Medulla oblongata (tissue), 1 donor: ENCODE data around the gene ARHGAP26.
"Not testable (repeated sequence)": the region's sequence is repeated elsewhere in the genome, so short reads cannot be mapped to it uniquely, and the experiment has no call there.

Experiments
- DNase-seq: peaks from one replicate; pipeline ENCODE4 v3.0.0-alpha.2; 2015; ENCODE audit errors: extremely low spot score

Gene ARHGAP26

DNA sequence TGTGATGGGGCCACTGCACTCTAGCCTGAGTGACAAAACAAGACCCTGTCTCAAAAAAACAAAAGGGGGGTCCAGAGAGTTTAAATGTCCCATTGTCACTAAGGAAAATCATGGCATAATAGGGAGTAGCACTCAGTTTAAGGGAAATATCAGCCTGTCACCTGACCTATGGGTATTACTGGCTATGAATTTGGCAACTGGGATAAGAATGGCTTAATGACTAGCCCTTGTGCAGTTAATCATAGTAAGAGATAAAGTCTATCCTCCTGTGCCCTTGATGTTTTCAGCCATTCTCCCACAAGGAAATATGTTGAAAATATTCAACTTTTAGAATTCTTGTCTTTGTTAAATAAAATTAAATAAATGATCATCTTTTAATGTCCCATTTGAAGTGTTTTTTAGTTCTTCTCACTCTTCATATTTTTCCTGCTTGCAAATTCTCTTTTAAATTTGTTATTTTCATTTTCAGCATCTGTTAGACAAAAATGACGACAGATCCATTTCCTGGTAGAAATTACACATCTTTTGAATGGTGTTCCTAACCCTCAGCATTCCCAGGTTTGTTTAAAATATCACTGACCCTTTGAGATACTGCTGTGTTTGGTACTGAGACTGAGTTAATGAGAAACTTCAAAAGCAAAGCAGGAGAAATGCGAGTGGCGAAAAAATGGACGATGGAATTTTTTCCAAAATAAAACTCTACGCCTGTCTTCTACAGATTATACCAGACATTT, 191.4 kb downstream of the ARHGAP26 start:
- DNase-seq = no peak

DNA sequence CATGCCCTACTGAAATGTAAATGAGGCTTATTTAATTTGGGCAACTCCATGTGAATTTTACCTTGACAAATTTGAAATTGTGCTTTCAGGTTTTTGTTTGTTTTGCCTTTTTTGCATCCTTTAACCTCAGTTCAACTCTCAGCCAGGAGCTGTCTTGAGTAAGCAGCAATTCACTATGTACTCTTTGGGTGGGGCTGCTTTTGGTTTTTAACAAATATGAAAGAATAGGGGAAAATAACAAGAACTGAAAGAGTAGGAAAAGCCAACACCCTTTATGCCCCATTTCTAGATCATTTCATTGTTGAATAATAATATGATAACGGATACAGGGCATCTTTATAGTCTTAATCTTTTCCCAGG, 192.0 kb downstream of the ARHGAP26 start:
- DNase-seq = no peak

DNA sequence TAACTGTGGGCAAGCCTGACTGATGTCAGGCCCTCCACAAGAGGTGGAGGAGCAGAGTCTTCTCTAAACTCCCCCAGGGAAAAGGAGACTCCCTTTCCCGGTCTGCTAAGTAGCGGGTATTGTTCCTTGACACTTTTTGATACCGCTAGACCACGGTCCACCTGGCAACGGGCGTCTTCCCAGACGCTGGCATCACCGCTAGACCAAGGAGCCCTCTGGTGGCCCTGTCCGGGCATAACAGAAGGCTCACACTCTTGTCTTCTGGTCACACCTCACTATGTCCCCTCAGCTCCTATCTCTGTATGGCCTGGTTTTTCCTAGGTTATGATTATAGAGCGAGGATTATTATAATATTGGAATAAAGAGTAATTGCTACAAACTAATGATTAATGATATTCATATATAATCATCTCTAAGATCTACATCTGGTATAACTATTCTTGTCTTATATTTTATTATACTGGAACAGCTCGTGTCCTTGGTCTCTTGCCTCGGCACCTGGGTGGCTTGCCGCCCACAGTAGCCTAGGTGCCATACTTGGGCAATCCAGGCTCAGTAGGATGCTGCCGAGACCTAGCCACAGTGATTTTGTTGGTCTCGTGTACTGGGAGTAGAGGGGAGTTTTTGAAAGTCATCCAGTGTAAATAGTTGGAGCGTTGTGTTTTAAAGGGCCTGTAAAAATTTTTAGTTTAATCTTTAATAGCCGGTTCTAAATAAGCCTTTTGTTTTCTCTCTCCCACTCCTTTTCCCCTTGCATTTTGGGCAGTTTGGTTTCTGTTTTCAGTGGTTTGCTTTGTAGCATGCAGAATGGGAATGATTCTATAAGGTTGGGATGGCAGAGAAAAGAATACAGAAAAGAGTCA, 195.3 kb downstream of the ARHGAP26 start:
- not testable (repeated sequence) for DNase-seq

DNA sequence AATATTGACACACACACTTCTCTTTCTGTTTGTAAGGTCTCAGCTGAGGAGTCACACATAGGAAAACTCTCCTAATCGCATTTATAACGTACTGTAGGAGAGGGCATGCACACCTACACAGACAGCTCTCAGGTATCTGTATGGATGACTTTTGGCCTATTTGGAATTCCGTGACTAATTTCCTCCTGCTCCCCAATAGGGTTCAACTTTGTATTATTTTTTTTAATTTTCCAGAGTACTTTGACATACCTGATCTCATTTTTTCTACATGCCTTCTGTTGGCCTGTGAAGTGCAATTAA, 195.9 kb downstream of the ARHGAP26 start:
- no peak for DNase-seq

DNA sequence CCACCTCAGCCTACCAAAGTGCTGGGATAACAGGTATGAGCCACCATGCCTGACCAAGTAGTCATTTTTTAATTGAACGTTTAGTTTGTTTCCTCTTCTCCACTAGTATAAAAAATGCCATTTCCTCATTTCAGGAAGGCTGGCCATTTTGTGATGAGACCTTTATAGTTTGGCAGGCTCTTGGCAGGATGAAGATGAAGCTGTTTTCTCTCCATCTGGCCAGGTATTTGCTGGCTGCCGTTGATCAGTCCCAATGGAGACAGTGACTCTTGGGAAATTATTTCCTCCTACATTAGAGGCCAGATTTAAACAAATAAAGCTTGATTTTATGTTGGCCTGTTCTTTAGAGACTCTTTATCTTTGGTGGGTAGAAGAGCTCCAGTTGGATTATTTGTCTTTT, 199.0 kb downstream of the ARHGAP26 start:
- no peak for DNase-seq

DNA sequence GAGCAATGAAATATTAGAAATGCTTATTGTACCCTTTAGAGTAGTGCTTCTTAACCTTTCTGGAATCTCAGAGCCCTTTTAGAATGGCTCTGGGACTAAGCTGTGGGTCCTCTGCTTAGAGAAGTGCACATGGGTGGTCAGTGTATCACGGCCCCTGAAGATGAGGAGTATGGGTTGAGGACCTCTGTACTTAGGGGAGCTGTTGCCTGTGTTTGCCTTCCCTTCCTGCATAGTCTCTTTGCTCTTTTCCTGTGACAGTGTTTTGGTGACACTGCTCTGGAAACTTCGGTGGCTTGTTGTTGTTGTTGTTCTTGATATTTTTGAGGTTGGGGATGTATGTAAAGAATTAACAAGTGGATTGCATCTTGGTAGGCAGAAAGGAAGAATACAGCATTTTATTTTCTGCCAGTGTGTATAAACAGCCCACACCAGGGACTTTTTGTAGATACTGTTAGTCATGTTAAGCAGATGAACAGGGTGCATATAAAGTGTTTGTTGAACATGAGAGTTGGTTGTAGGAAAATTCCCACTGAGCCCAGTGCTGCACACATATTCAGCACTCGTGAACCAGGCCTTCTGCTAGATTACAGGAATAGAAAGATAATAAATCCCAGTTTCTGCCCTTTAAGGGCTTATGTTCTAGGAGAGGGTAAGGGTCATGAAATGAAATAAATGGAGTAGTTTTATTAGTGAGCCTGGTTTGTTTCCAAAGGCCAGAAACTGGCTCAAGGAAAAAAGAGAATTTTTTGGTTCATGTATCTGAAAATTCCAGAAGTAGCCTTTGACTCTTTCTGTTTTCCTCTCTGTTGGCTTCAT, 199.7 kb downstream of the ARHGAP26 start:
- no peak for DNase-seq

DNA sequence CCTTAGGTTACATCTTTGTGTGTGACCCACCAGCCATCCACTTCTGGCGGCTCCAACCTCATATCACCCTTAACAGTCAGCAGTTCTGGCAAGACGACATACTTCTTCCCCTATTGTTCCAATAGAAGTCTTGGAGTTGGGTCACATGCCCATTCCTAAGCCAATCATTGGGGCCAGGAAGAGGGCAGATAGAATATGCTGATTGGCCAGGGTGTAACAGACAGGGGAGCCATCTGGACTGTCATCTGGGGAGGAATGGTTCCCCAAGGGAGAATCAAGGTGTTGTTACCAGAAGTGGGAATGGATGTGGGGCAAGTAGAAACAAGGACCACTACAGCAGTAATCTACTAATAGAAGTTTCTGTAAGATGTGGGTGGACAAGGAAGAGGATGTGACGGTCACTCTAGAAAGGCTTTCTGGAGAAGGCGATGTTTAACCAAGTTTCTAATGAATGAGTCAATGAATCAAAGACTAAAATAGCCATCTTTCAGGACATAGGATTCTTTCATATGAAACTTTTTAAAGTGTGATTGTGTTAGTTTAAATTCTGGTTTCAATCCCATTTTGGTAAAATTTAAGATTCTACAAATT, 200.4 kb downstream of the ARHGAP26 start:
- DNase-seq = no peak

DNA sequence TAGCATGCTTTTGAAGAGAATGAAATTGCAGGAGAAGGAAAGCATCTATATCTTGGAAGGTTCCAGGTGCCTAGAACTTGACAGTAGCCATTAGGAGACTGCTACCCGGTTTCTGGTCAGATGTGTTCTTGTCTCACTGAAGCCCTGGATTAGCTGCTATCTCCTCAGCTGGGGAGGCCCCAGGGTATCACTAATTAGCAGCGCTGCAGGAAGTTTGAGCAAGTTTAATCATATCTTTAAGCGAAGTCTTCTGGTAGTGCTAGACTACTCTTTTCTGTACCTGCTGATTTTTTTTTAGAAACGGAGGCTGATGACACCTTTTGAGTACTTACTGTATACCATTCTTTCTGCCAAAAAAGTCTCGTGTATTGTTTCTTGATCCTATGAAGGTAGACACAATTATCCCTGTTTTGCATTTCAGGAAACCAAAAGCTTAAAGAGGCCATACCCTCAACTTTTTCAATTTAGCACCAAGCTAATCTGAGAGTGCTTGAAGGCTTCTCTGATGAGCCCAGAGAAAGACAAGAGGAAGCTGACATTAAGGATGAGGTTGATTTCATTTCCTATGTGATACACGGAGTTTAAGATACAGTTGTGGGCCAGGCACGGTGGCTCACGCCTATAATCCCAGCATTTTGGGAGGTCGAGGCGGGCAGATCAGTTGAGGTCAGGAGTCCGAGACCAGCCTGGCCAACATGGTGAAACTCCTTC, 201.3 kb downstream of the ARHGAP26 start:
- no peak for DNase-seq

DNA sequence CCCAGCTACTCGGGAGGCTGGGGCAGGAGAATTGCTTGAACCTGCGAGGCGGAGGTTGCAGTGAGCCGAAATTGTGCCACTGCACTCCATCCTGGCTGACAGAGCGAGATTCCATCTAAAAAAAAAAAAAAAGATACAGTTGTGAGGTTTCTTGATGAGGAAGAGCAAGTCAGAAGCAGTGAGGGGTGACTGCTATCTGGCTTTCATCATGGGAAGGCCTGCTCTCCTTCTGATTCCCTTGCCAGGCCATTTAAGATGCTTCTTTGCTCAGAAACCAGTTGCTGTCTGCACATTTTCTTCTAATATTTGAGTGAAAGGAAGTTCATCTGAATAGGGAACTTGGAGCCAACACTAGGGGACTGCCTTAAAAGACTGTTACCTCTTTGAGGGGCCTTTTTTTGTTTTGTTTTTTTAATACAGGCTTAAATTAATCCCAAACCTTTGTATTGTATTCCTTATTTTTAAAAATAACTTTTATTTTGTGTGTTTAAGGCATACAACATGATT, 201.9 kb downstream of the ARHGAP26 start:
- no peak for DNase-seq

DNA sequence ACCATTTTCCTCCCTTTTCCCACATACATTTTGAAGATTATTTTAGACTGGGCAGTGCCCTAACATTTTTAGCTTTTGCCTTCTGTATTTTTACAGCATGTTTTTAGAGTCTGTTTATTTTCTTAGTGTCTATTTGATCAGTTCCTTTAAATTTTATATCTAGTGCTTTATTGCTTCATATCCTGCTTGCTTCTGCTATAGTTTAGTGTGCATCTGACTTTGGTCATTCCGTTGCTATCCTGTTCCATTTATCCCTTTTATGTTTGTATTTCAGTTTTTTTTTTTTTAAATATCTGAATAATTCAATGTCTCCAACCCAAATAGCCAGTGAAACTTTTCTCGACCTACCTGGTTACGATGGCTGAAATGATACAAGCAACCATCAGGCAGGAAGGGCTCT, 203.8 kb downstream of the ARHGAP26 start:
- DNase-seq = no peak

DNA sequence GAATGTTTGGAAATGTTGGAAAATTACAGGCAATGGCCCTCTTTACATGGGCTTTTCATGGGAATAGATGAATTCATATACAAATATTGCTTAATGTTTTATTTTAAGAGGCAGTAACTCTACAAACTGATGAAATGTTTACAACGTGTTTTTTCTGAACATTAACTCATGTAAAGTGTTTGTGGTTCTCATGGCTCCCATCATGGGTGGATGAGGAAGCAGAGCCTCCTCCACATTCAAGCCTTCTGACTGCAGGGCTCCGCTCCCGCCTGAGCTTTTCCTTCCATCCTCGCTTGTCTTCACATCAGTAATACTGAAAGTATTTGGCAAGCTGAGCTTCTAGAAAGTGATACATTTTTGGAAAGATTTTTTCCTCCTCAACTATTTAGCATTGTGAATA, 204.2 kb downstream of the ARHGAP26 start:
- no peak for DNase-seq

DNA sequence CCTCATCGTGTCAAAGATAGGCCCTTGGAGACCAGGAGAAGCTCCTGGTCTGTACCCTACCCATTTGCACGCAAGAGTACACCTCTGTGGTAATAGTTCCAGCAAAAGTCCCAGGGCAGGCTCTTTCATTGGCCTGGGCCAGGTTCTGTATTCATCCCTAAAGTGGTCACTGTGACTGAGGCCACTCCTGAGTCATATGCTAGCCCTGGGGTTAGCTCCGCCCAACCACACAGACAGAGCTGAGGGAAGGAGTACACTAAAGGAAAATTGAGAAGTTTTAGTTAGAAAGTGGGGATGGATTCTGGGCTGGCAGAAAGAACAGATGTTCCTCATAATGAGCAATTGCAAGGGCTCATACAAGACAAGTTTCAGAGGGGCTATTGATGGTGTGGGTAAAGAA, 206.7 kb downstream of the ARHGAP26 start:
- DNase-seq = no peak

DNA sequence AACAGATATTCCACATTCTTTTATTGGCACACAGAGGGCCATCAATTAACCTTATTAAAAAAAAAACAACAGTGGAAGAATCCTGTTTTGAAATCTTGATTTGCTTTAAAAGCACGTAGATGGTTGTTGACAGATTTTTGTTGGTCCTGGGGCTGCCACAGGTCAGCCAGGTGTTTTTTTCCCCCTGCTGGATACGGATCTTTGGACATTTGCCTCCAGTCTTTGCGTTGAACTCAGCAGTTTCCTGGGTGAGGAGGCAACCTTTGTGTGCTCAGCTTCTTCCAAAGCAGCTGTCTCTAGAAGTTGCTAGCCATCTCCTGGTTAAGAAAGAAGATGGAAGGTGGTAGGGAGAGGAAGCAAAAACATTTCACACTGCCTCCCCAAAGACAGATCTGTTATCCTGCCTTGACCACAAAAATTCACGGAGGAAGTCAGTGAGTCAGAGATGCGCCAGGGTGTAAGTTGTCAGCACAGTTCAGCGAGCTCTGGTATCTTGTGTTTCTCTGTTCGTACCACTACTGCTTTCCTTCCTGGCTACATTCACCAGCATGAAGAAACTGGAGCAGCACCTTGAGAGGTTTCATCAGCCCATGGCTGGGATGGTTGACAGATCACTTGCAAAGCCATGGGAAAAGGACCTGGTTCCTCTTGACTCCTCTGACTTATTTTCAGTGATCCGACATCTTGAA, 207.3 kb downstream of the ARHGAP26 start:
- peak; percentile 50 for DNase-seq

DNA sequence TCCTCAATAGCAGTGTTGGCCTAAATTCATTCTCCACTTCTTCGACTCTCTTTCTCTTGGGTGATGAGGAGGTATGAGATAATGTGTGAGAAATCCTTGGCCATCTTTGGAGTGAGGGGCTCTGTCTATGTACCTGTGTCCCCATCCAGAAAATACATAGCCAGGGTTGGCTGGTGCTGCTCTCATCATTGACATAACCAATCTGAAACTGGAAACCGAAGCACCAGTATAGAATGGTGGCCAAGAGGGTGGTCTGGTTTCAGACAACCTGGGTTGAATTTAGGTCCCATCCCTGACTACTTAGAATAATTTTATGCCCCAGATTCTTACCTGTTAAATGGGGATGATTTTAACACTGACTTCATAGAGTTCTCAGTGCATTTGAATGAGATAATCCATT, 208.1 kb downstream of the ARHGAP26 start:
- no peak for DNase-seq

DNA sequence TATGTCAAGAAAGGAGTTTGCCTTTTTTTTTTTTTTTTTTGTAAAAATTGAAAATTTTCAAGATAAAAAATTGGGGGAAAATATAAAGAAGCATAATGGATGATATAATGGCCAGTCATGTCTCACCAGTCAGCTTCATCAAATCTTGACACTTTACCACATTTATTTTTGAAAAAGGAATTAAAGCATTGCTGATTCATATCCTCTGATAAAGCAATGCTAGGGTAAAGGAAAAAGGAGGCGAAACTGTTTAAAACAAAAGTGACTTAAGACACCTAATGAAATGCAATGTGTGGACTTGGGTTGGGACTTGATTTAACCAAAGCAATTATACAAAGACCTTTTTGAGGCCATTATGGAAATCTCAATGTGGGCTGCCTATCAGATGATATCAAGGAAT, 208.5 kb downstream of the ARHGAP26 start:
- DNase-seq = no peak

DNA sequence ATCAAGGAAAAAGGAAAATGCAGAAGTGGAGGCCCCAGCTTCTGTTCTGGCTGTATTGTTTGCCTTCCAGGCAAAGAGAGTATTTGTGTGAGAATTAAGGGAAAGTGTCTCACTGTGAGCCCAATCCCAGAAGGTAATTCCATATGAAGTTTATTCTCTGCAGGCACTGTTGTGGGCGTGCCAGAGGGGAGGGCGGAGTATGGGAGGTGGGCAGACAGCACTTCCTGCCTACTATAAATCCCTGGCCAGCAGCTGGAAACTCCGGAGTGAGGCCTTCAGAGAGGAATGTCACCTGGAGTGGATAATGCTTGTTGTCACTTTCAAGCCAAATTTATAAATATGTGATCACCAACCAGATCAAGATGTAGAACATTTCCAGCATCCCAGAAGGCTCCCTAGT, 209.5 kb downstream of the ARHGAP26 start:
- DNase-seq = no peak

DNA sequence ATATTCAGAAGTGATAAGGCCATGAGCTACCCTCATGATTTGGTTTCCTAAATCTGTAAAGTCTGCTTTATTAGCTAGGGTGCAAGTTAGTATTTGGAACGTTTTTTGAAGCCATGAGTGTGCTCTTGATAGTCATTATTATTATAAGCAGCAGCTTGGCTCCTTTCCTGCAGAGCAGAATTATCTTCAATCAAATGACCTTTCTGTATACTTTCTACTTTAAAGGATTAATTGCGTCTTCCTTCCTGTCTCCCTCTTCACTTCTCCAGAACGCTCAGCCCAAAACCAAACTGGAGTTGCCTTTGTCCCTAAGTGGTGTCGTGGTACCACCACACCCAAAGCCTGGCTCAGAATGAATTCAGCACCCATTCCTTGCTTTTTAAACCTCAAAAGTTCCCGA, 211.3 kb downstream of the ARHGAP26 start:
- no peak for DNase-seq

DNA sequence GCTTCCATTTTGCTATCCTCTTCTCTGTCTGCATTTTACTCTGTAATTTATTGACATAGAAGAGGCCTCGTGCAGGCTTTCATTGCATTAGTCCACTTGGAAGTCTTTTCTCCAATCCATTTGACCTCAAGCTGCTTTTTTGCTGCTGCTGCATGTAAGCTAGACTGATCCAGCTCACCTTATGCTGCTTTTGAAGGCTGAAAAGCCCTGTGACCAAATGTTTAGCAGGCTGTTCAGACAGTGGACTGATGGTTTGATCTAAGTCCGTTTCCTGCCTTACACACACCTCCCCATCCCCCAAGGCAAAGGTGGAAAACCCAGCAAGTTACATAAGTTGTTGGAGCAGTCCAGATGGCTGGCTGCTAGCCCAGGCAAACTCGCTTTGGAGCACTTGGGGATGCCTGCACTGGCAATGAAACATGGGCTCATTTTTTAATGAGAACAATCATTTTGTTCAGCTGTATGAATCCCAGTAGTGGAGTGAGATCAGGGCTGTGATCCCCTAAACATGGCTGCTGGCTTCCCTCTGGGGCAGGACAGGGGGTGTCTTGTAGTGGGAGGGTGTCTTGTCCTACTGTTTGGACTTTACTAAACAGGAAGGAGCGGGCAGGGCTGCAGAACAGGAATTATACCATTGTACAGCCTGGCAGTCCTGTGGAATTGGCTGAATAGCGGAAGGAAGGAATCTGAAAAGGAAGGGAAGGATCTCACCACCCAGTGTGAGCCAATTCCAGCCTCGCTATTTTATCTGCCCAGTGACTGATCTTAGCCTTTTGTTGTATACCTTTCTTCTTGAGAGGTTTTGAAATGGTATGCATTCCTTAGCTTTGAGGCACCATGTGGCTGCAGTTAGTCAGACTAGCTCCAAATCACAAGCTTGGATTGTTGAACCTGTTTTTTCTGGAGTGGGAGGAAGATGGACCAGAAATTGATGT, 212.0 kb downstream of the ARHGAP26 start:
- peak; percentile 90 for DNase-seq

DNA sequence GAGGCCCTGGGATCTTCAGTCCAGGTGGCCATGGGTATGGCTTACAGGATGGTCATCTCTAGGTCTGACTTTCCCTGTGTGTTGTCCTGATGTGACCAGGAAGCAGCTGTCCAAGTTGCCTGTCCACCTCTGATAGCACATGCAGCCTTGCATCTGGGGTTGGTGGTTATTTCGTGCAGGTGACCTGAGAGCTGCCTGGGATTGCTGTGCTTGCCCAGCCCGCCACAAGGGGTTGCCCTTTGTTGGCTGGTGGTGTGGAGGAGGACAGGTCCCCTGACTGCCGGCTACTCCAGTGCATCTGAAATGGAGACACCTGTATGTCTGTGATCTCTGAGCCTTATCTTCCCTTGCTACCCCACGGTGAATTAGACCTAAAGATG, 212.6 kb downstream of the ARHGAP26 start:
- no peak for DNase-seq

DNA sequence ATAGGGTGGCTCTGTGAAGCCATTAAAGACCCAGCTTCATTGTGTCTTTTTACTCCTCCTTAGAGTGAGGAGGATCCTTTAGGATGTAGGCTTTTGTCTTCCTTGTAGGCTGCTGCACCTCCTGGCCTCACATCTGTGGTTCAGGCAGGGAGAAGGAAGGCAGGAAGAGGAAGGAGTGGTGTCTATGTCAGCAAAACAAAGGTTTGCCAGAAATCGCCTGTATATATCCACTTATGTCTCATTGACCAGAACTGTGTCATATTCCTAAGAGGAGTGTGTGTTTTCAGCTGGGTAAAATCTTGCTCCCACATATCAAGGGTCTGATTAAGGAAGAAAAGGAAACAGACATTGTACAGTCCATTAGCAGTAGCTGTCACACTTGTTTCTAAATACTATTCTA, 213.8 kb downstream of the ARHGAP26 start:
- DNase-seq = peak; percentile 40
